ENCODE data around the gene CTF1.

GRCh38 chr16:30882429-30883310 is 13.7 kb upstream of the CTF1 start:
- TF ChIP-seq JUND (IDR thresholded peaks at IDR 0.05): no peak
- TF ChIP-seq, protein P1, sequence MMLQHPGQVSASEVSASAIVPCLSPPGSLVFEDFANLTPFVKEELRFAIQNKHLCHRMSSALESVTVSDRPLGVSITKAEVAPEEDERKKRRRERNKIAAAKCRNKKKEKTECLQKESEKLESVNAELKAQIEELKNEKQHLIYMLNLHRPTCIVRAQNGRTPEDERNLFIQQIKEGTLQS (IDR thresholded peaks at IDR 0.05): no peak
- TF ChIP-seq, protein P2, sequence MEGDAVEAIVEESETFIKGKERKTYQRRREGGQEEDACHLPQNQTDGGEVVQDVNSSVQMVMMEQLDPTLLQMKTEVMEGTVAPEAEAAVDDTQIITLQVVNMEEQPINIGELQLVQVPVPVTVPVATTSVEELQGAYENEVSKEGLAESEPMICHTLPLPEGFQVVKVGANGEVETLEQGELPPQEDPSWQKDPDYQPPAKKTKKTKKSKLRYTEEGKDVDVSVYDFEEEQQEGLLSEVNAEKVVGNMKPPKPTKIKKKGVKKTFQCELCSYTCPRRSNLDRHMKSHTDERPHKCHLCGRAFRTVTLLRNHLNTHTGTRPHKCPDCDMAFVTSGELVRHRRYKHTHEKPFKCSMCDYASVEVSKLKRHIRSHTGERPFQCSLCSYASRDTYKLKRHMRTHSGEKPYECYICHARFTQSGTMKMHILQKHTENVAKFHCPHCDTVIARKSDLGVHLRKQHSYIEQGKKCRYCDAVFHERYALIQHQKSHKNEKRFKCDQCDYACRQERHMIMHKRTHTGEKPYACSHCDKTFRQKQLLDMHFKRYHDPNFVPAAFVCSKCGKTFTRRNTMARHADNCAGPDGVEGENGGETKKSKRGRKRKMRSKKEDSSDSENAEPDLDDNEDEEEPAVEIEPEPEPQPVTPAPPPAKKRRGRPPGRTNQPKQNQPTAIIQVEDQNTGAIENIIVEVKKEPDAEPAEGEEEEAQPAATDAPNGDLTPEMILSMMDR (IDR thresholded peaks at IDR 0.05; ENCODE audit: low read depth, low read length, missing input control): no peak
- TF ChIP-seq YY1 (IDR thresholded peaks at IDR 0.05): no peak
- TF ChIP-seq, protein P3, sequence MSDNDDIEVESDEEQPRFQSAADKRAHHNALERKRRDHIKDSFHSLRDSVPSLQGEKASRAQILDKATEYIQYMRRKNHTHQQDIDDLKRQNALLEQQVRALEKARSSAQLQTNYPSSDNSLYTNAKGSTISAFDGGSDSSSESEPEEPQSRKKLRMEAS (IDR thresholded peaks at IDR 0.05): no peak
- no peak for TF ChIP-seq TAF1 (conservative IDR thresholded peaks at IDR 0.05)
- no peak for TF ChIP-seq SP1 (IDR thresholded peaks at IDR 0.05)
- no peak for TF ChIP-seq GABPA (IDR thresholded peaks at IDR 0.05 in 1 of 2, conservative IDR thresholded peaks at IDR 0.05 in 1 of 2)
- no peak for TF ChIP-seq EGR1 (IDR thresholded peaks at IDR 0.05; ENCODE audit: low read depth in 2 of 2)
- TF ChIP-seq, protein P4, sequence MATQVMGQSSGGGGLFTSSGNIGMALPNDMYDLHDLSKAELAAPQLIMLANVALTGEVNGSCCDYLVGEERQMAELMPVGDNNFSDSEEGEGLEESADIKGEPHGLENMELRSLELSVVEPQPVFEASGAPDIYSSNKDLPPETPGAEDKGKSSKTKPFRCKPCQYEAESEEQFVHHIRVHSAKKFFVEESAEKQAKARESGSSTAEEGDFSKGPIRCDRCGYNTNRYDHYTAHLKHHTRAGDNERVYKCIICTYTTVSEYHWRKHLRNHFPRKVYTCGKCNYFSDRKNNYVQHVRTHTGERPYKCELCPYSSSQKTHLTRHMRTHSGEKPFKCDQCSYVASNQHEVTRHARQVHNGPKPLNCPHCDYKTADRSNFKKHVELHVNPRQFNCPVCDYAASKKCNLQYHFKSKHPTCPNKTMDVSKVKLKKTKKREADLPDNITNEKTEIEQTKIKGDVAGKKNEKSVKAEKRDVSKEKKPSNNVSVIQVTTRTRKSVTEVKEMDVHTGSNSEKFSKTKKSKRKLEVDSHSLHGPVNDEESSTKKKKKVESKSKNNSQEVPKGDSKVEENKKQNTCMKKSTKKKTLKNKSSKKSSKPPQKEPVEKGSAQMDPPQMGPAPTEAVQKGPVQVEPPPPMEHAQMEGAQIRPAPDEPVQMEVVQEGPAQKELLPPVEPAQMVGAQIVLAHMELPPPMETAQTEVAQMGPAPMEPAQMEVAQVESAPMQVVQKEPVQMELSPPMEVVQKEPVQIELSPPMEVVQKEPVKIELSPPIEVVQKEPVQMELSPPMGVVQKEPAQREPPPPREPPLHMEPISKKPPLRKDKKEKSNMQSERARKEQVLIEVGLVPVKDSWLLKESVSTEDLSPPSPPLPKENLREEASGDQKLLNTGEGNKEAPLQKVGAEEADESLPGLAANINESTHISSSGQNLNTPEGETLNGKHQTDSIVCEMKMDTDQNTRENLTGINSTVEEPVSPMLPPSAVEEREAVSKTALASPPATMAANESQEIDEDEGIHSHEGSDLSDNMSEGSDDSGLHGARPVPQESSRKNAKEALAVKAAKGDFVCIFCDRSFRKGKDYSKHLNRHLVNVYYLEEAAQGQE (IDR thresholded peaks at IDR 0.05): no peak
- TF ChIP-seq FOXA1 (IDR thresholded peaks at IDR 0.05): no peak
- TF ChIP-seq RAD21 (IDR thresholded peaks at IDR 0.05): no peak
